Measurements from ENCODE around the gene RRP7A. TPM values are rescaled to one million over a fixed set of nuclear protein-coding genes. Genes with fewer than 3 reads are reported as not detected.
A peak's percentile ranks its signal among the peaks of the same experiment; 100 is the strongest.
"Not testable (repeated sequence)": the region's sequence is repeated elsewhere in the genome, so short reads cannot be mapped to it uniquely, and the experiment has no call there.

Gene RRP7A
- polyA plus RNA-seq, 1 experiment = 42.3 TPM

DNA sequence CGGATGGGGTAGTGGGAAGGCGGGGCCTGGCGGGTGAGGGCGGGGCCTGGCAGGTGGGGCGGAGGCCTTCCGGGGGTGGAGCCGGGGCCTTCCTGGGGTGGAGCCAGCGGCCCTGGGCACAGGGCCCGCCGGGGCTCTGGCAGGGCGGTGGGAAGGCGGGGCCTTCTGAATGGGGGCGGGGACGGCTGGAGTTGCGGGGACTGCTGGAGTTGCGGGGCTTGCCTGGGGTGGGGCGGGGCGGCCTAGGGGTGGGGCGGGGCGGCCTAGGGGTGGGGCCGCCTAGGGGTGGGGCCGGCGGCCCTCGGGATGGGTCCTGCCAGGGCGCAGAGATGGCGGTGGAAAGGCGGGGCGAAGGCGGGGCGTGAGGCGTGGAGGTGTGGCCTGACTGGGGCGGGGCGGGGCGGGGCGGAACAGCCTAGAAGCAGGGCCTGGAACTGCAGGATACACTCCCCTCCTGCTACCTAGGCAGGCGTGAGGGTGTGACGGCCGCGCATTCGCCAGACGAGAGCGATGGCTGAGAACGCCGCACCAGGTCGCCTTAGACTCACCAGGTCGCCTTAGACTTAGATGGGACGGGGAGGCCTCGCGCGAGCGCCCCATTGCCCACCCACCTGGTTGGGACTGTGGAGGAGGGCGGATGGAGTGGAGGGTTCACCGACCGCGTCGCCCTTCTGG, 19.3 kb downstream of the RRP7A start:
- ChIA-PET CTCF (no interaction called here), POLR2A (no interaction called here)
- DNase-seq (ENCODE audit: low read depth) = no peak
- peak overlapping the region; percentile 43 for H3K4me3 ChIP-seq (ENCODE audit: low read depth, low read length)
- TF ChIP-seq CTCF (IDR thresholded peaks at IDR 0.05; ENCODE audit: insufficient read depth, low read depth, low read length) = no peak
- no peaks in the 10 kb centered on the region for H3K36me3 ChIP-seq (ENCODE audit: control insufficient read depth, insufficient read depth, low read length)
- no peaks in the 10 kb centered on the region; the same call in 1 of the 2 replicates for H3K27me3 ChIP-seq (ENCODE audit: control insufficient read depth, insufficient read depth, low read length)

DNA sequence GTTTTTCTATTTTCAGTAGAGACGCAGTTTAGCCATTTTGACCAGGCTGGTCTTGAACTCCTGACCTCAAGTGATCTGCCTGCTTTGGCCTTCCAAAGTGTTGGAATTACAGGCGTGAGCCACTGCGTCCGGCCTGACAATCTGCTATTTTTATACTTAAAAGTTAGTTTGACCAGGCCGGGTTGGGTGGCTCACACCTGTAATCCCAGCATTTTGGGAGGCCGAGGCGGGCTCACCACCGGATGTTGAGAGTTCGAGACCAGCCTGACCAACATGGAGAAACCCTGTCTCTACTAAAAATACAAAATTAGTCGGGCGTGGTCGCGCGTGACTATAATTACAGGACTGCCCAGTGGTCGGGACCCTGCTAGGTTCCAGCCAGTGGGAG, 19.8 kb downstream of the RRP7A start:
- DNase-seq (ENCODE audit: low read depth); POLR2A ChIA-PET; H3K27me3 ChIP-seq (ENCODE audit: control insufficient read depth, insufficient read depth, low read length); CTCF ChIA-PET; H3K36me3 ChIP-seq (ENCODE audit: control insufficient read depth, insufficient read depth, low read length): not testable (repeated sequence)
- peak overlapping the region; percentile 43 for H3K4me3 ChIP-seq (ENCODE audit: low read depth, low read length)

DNA sequence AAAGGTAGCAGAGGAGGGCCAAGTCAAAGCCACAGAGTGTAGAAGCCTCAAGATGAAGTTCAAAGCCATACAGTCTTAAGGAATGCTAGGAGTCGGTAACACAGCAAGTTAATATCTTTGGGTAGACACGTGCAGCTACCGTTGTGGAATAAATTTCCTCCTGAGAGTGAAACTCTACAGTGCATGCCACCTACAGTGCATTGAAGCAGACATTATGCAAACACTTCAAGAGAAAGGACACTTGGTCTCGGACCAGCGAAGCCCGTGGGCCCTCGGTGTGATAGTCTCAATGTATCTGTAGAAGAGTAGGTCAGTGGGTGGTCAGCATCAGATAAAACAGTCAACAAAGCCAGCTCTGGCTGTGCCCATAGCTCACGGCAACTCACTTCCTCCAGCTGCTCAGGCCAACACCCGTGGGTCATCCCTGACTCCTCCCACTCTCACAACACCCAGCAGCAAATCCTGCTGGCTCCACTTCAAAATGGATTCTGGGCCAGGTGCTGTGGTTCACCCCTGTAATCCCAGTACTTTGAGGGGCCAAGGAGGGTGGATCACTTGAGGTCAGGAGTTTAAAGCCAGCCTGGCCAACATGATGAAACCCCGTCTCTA, 24.0 kb downstream of the RRP7A start:
- DNase-seq (ENCODE audit: low read depth); H3K36me3 ChIP-seq (ENCODE audit: control insufficient read depth, insufficient read depth, low read length); POLR2A ChIA-PET; H3K27me3 ChIP-seq (ENCODE audit: control insufficient read depth, insufficient read depth, low read length); H3K4me3 ChIP-seq (ENCODE audit: low read depth, low read length): not testable (repeated sequence)
- CTCF ChIA-PET = interaction anchor here (0.7 kb wide), 1 partner anchor 22 kb away, joined by 3 read pairs; no protein-coding TSS in a partner anchor

DNA sequence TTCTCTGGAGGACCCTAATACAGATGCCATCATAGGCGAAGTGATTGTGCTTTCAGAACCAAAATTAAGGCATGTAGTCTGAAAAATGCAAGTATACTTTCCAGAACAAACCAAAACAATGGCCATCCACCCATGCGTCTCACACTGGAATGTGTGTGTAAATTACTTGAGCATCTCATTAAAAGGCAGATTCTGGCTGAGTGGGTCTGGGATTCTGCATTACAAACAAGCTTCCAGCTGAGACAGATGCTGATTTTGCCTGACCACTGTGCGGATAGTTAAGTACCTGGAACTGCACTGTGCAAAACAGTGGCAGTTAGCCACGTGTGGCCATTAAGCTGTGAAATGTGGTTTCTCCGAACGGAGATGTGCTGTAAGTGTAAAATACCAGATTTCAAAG, 26.2 kb downstream of the RRP7A start:
- no peaks in the 10 kb centered on the region for H3K36me3 ChIP-seq (ENCODE audit: control insufficient read depth, insufficient read depth, low read length)
- TF ChIP-seq CTCF (IDR thresholded peaks at IDR 0.05; ENCODE audit: insufficient read depth, low read depth, low read length) = no peak
- CTCF ChIA-PET = interaction anchor here (1.1 kb wide), 2 partner anchors 20 to 796 kb away, joined by 3 to 4 read pairs; no protein-coding TSS in a partner anchor
- no peak overlapping the region for H3K4me3 ChIP-seq (ENCODE audit: low read depth, low read length)
- DNase-seq (ENCODE audit: low read depth) = no peak
- peaks cover 3% of the 10 kb centered on the region for H3K27me3 ChIP-seq (ENCODE audit: control insufficient read depth, insufficient read depth, low read length)
- POLR2A ChIA-PET = no interaction called here

- no peak overlapping the region for H3K4me3 ChIP-seq (ENCODE audit: low read depth, low read length)
- TF ChIP-seq CTCF (IDR thresholded peaks at IDR 0.05; ENCODE audit: insufficient read depth, low read depth, low read length) = no peak
- no peak for DNase-seq (ENCODE audit: low read depth)
- no peaks in the 10 kb centered on the region for H3K36me3 ChIP-seq (ENCODE audit: control insufficient read depth, insufficient read depth, low read length)
- H3K27me3 ChIP-seq (ENCODE audit: control insufficient read depth, insufficient read depth, low read length) = peaks cover 3% of the 10 kb centered on the region
- POLR2A ChIA-PET = no interaction called here
- CTCF ChIA-PET = no interaction called here
Observed at GRCh38 chr22:42492323-42492690, 27.3 kb downstream of the RRP7A start.

GRCh38 chr22:42490243-42490832, 29.3 kb downstream of the RRP7A start:
- POLR2A ChIA-PET = no interaction called here

More at GRCh38 chr22:42490243-42490832, 29.3 kb downstream of the RRP7A start:
- CTCF ChIA-PET = interaction anchor here (0.6 to 1.3 kb wide), 3 partner anchors 17 to 391 kb away, joined by 3 to 4 read pairs (median 3); no protein-coding TSS in a partner anchor
- no peak overlapping the region for H3K4me3 ChIP-seq (ENCODE audit: low read depth, low read length)
- H3K27me3 ChIP-seq (ENCODE audit: control insufficient read depth, insufficient read depth, low read length) = peaks cover 3% of the 10 kb centered on the region
- no peak for TF ChIP-seq CTCF (IDR thresholded peaks at IDR 0.05; ENCODE audit: insufficient read depth, low read depth, low read length)
- H3K36me3 ChIP-seq (ENCODE audit: control insufficient read depth, insufficient read depth, low read length) = no peaks in the 10 kb centered on the region
- DNase-seq (ENCODE audit: low read depth) = no peak

All from BJ (cell line).